GM19193 (cell line): Measurements from ENCODE around the gene DHPS.

Experiments used
- POLR2A ChIP-seq: IDR thresholded peaks from 4 replicates; pipeline ENCODE4 v1.6.1; 2011; ENCODE audit not compliant: insufficient read depth, insufficient read length; ENCODE audit errors: extremely low read depth

DHPS gene

GRCh38 chr19:12628040-12629022, 53.3 kb downstream of the DHPS start:
- TF ChIP-seq POLR2A = no peak

GRCh38 chr19:12626958-12627357, 54.7 kb downstream of the DHPS start:
- no peak for TF ChIP-seq POLR2A
